ENCODE results near the gene NAA38.

Gene NAA38

DNA sequence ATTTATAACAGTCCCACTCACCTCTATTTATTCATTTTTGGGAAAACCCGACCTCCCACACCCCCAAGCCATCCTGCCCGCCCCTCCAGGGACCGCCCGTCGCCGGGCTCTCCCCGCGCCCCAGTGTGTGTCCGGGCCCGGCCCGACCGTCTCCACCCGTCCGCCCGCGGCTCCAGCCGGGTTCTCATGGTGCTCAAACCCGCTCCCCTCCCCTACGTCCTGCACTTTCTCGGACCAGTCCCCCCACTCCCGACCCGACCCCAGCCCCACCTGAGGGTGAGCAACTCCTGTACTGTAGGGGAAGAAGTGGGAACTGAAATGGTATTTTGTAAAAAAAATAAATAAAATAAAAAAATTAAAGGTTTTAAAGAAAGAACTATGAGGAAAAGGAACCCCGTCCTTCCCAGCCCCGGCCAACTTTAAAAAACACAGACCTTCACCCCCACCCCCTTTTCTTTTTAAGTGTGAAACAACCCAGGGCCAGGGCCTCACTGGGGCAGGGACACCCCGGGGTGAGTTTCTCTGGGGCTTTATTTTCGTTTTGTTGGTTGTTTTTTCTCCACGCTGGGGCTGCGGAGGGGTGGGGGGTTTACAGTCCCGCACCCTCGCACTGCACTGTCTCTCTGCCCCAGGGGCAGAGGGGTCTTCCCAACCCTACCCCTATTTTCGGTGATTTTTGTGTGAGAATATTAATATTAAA lies 3.1 kb downstream of the NAA38 start:
- TF ChIP-seq CTCF (conservative IDR thresholded peaks at IDR 0.05) = no peak
- no peak overlapping the region for H3K27ac ChIP-seq

DNA sequence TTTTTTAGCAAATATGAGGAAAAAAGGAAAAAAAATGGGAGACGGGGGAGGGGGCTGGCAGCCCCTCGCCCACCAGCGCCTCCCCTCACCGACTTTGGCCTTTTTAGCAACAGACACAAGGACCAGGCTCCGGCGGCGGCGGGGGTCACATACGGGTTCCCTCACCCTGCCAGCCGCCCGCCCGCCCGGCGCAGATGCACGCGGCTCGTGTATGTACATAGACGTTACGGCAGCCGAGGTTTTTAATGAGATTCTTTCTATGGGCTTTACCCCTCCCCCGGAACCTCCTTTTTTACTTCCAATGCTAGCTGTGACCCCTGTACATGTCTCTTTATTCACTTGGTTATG lies 3.7 kb downstream of the NAA38 start:
- no peak for TF ChIP-seq CTCF (conservative IDR thresholded peaks at IDR 0.05)
- no peak for TF ChIP-seq ZFX (IDR thresholded peaks at IDR 0.05)
- H3K27ac ChIP-seq = no peak overlapping the region

GRCh38 chr17:7852919-7853690 lies 4.3 kb downstream of the NAA38 start:
- TF ChIP-seq CTCF (conservative IDR thresholded peaks at IDR 0.05) (no peak), ZFX (IDR thresholded peaks at IDR 0.05) (no peak)
- no peak overlapping the region for H3K27ac ChIP-seq

GRCh38 chr17:7852262-7852670 lies 5.1 kb downstream of the NAA38 start:
- H3K27ac ChIP-seq = peak overlapping the region; percentile 65
- TF ChIP-seq CTCF (conservative IDR thresholded peaks at IDR 0.05) = no peak
- TF ChIP-seq ZFX (IDR thresholded peaks at IDR 0.05) = no peak

DNA sequence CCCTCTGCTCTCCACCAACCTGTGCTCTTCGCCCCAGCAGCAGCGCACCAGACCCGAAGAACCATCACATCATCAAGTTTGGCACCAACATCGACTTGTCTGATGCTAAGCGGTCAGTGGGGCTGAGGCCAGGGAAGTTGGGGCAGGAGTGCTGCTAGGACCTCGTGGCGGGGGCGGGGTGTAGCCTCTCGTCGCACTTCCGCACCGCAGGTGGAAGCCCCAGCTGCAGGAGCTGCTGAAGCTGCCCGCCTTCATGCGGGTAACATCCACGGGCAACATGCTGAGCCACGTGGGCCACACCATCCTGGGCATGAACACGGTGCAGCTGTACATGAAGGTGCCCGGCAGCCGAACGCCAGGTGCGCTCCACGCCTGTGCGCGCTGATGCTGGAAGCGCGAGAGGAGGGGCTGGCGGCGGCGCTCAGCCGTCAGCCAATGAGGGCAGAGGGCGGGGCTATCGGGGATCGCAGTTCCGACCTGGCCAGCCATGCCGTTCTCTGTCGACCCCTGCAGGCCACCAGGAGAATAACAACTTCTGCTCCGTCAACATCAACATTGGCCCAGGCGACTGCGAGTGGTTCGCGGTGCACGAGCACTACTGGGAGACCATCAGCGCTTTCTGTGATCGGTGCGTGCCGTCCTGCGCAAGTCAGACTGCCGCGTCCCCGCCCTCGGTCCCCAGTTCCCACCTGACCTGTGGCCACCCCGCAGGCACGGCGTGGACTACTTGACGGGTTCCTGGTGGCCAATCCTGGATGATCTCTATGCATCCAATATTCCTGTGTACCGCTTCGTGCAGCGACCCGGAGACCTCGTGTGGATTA lies 5.7 kb downstream of the NAA38 start:
- peak overlapping the region; percentile 65 for H3K27ac ChIP-seq
- peak; percentile 98 for TF ChIP-seq CTCF (conservative IDR thresholded peaks at IDR 0.05)
- no peak; the same call in 1 of the 2 replicates for TF ChIP-seq ZFX (IDR thresholded peaks at IDR 0.05)

DNA sequence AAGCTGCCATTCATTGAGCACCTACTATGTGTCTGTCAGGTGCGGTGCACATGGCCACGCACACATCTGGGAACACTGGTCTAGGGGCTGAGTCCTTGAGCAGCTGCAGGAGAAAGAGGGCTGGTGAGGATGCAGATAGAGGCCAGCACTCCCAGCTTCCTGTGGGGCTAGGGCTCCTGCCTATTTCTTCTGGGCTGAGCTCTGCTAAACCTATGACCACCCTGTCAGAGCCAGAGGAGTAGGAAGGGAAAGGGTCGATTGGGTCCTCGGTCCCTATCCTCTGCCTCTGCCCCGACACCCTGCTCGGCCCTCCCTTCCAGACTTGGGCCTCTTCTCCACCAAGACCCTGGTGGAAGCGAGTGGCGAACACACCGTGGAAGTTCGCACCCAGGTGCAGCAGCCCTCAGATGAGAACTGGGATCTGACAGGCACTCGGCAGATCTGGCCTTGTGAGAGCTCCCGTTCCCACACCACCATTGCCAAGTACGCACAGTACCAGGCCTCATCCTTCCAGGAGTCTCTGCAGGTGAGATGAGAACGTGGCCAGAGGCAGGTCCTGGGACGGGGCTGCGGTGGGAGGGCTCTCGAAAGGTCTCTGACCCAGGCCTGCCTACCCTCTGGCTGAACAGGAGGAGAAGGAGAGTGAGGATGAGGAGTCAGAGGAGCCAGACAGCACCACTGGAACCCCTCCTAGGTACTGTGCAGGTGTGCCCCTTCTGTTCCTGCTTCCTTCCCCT lies 6.5 kb downstream of the NAA38 start:
- H3K27ac ChIP-seq = peak overlapping the region; percentile 65
- TF ChIP-seq CTCF (conservative IDR thresholded peaks at IDR 0.05) = no peak
- peak; percentile 32; the same call in 1 of the 2 replicates for TF ChIP-seq ZFX (IDR thresholded peaks at IDR 0.05)
